Adrenal gland (tissue), 5 donors: ENCODE results near the gene GOT1.

ENCODE experiments used
- POLR2A ChIP-seq, 2 donors: fragments of 450-650 bp; IDR thresholded peaks; one replicate each; pipeline ENCODE4 v1.6.1; 2017; ENCODE audit warnings: antibody characterized with exemption in 2 of 2, mild to moderate bottlenecking in 2 of 2, moderate library complexity in 1 of 2
- TF ChIP-seq, protein P1 (sequence below), 6 experiments: fragments of 450-650 bp in 4 of 6; fragments of 200-600 bp in 2 of 6; sonication (generic) in 1 of 6; IDR thresholded peaks; 1 replicate in 5 of 6; 2 replicates in 1 of 6; pipeline versions ENCODE4 v1.5.1 to v1.8.0; 2016 to 2021; ENCODE audit warnings: antibody characterized with exemption in 6 of 6, mild to moderate bottlenecking in 2 of 6, moderate library complexity in 1 of 6
- donor health status: DM: no; HTN: no; CAD: no.

DNA sequence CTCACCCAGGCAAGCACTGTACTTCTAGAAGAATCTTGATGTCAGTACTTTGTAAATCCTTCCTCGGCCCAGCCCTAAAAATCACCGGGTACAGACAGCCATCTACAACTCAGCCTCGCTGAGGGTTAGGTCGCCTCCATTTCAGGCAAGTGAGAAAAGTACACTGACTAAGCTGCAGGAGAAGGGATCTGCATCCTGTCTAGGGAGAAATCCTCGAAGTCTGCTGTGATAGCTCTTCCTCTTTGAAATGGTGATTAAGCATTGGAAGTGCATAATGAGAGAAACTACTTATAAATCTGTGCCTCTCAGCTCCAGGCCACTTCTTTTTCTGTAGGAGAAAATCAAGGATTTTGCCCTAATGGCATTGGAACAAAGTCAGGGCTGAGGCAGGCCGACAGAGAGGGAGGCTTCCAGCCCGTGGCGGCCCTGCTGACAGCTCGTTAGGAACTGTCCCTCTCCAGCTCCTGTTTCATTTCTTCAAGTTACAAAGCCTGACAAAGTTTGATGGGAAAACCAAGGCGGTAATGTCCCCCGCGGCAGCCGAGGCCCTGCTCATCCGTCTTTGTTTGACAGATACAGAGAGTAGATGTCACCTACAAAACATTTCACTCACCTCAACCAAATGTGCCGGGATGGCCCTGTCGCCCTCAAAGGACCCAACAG, 14.1 kb upstream of the GOT1 start:
- TF ChIP-seq, protein P1, sequence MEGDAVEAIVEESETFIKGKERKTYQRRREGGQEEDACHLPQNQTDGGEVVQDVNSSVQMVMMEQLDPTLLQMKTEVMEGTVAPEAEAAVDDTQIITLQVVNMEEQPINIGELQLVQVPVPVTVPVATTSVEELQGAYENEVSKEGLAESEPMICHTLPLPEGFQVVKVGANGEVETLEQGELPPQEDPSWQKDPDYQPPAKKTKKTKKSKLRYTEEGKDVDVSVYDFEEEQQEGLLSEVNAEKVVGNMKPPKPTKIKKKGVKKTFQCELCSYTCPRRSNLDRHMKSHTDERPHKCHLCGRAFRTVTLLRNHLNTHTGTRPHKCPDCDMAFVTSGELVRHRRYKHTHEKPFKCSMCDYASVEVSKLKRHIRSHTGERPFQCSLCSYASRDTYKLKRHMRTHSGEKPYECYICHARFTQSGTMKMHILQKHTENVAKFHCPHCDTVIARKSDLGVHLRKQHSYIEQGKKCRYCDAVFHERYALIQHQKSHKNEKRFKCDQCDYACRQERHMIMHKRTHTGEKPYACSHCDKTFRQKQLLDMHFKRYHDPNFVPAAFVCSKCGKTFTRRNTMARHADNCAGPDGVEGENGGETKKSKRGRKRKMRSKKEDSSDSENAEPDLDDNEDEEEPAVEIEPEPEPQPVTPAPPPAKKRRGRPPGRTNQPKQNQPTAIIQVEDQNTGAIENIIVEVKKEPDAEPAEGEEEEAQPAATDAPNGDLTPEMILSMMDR (IDR thresholded peaks at IDR 0.05): no peak
- TF ChIP-seq POLR2A (IDR thresholded peaks at IDR 0.05): no peak
